ENCODE measurements around the gene ADARB1.
"Not testable (repeated sequence)": the region's sequence is repeated elsewhere in the genome, so short reads cannot be mapped to it uniquely, and the experiment has no call there.

The ADARB1 gene

DNA sequence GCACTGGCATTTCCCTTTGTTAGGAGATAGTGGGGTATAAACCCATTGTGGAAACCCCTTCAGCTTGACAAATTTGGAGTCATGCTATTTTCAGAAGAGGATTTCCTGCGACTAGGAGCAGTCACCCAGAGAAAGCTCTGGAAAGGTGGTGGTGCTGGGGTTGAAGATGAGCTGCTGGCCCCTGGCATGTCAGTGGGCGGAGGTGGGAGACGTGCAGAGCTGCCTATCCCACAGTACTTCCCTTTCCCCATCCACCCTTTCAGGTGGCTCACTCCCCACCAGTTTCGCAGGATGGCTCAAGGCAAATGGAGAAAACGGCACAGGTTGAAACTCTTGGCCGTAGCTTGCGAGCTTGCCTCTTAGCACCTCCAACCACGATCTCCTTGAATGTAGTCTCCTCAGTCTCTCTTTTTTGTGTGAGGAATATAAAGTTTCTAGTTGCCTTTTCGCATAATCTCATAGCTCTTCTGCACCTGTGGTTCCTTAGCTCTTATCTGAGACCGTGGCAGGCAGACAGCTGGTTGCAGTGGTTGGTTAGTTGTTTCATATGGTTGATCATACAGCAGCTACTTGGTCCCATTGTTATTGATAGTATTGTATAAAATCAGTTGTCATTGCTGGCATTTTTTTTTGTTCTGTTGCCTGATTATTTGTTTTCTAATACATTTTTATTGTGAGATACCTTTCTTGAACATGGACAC is 48.2 kb downstream of the ADARB1 start:
- DNase-seq, result no peak

DNA sequence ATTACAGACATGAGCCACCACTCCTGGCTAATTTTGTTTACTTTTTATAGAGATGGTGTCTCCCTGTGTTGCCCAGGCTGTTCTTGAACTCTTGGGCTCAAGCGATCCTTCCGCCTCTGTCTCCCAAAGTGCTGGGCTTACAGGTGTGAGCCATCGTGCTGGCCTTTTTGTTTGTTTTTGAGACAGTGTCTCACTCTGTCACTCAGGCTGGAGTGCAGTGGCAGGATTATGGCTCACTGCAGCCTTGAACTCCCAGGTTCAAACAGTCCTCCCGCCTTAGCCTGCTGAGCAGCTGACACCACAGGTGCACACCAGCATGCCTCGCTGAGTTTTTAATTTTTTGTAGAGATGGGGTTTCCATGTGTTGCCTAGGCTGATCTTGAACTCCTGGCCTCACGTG is 49.1 kb downstream of the ADARB1 start:
- no peak for DNase-seq

DNA sequence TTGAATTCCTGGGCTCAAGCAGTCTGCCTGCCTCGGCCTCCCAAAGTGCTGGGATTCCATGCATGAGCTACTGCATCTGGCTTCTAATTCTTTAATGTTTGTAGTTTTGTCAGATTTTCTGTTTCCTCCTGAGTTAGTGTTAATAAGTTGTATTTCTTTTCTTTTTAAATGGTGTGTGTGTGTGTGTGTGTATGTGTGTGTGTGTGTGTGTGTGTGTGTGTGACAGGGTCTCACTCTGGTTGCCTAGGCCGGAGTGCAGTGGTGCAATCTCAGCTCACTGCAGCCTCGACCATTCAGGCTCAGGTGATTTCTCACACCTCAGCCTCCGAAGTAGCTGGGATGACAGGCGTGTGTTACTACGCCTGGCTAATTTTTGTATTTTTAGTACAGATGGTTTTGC is 50.2 kb downstream of the ADARB1 start:
- no peak for DNase-seq

DNA sequence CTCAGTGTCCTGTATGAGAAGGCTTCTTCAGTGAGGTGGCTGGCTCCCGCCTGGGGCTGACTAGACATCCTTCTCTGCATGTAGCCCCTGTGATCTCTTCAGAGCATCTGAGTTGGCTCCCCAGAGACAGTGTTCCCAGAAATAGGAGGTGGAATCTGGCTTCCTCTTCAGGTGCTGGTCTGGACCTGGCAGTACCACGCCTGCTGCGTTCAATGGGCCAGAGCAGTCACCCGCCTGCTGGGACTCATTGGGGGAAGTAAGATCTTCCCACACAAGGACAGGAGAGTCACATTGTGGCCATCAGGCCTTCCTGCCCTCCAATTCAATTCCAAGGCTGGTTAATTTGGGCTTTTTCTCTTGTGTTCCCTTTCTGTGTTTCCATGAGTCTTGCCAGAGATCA is 51.0 kb downstream of the ADARB1 start:
- DNase-seq, result no peak

DNA sequence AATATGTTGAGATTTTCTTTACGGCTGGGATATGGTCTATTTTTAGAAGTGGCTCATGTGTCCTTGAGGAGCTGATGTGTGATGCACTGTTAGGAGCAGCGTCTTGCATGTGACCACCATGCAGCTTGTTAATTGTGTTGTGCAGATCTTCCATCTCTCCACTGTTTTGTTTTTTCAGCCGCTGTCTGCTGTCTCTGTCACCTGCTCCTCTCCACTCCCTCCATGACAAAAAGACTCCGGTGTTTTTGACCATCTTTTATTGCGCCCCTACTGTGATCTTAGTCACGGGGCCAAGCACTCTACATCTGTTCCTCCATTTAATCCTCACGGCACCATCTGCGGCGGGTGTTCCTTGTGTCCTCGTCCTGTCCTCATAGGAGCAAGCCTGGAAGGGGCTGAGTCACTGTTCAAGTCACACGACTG is 51.8 kb downstream of the ADARB1 start:
- DNase-seq, result no peak

DNA sequence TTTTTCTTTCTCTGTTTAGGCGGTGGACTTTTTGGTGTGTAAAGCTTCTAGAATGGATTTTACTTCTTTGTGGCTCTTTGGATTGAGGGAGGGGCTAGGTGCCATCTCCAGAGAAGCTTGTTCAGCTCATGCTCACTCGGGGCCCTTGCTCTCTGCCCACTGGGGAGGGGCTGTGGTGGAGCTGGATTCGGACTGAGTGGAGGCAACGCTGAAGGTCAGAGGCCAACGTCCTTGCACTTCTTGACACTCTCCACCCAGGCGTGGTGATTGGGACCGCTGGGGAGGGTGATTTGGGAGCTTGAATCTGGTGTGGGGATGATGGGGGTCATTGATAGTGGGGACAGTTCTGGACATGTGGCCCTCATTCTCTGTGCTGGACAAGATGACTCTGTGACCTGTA is 52.6 kb downstream of the ADARB1 start:
- no peak for DNase-seq

DNA sequence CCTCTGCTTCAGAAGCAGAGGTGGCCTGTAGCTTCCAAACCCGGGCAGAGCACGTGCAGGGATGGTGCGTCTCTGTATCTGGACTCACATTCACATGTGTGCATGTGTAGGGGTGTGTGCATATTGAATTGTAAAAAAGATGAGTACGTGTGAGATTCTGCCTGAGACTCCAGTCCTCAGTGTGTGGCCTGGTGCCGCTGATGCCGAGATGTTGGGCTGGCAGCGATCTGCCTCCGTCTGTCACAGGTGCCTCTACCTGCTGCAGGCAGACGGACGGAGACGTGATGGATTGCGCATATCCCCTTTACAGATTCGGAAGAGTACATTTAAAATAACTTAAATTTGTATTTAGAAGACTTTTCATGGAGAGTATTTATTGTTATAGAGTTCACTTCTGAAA is 53.6 kb downstream of the ADARB1 start:
- DNase-seq, result no peak

DNA sequence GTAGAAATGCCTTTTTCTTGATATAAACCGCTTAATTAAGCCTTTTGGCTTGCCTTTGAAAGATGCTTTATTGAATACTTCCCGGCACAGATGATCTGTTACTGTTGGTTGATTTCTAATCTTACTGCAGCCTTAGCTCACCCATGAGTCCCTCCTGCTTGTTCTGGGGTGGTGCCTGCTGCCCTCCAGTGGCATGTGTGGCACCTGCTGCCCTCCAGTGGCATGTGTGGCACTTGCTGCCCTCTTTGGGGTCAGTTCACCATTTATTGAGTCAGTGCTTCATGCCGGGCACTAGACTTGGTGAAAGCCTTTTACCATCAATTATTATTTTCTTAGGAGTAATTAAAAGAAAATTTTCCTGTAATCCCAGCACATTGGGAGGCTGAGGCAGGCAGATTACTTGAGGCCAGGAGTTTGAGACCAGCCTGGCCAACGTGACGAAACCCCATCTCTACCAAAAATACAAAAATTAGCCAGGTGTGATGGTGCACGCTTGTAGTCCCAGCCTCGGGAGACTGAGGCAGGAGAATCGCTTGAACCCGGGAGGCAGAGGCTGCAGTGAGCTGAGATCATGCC is 54.3 kb downstream of the ADARB1 start:
- peak; percentile 51 for DNase-seq

DNA sequence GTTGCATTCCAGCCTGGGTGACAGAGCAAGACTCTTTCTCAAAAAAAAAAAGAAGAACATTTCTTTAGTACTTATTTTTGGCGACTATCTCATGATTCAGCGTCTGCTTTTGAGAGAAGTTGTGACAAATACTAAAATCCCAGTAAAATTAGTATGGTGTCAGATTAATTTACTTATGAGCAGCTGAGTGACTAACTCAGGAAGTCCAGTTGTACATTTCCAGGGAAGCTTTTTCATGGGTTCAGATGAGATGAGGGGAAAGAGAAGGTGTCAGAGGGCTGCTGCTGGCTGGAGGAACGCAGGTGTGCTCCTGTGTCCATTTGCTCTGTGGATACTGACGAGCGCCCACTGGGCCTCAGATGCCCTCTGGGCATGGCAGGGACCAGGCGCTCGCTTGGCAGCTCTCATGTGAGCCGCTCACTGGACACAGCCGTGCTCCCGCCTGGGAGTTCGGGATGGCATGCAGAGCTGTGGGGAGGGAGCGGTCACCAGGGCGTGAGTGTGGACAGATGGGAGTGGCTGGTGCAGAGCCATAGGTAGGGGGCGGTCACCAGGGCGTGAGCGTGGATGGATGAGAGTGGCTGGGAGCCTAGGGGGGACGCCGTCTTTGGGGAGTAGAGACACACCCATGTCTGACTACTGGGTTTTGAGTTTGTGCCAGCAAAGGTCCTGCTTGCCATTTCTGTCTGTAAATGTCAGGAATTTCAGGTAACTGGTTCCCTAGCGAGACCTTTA is 55.0 kb downstream of the ADARB1 start:
- DNase-seq, result no peak

DNA sequence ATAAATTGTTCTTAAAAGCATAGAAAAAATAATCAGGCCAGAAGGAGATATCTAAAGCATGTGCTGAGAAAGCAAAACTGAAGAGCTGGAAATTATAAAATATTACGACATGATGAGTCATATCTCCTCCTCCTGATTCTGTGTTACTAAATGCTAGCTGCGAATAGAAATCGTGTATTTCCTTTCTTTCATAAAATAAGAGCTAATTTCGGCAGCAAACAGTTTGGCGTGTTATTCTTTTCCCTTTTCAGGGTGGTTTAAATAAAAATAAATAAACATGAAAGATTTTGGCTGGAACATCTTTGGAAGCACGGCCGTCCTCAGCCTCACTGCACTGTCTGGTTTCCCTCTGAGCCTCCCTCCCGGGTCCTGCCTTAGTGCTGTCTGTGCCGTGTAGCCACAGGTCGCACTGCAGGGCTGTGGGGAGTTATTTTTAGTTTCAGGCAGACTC is 56.0 kb downstream of the ADARB1 start:
- no peak for DNase-seq

DNA sequence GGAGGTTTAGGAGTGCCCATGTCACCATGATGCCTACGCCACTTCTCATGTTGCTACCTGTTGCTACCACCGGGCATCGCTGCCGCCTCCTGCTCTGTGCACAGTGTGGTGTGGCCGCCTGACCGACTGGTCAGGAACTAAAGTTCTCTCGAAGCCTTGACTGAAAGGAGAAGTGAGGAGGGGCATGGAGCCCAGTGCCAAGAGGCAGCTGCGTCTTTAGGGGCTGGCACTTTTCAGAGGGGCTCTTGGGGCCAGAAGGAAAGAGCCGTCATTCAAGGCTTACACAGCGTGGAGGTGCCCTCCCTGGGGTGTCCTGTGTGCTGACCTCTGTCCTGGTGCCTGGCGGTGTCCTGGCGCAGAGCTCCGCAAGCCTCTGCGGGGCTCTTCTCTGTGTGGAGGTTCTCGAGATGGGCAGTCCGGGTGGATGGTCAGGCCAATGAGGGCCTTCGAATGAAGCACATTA is 57.2 kb downstream of the ADARB1 start:
- no peak for DNase-seq

DNA sequence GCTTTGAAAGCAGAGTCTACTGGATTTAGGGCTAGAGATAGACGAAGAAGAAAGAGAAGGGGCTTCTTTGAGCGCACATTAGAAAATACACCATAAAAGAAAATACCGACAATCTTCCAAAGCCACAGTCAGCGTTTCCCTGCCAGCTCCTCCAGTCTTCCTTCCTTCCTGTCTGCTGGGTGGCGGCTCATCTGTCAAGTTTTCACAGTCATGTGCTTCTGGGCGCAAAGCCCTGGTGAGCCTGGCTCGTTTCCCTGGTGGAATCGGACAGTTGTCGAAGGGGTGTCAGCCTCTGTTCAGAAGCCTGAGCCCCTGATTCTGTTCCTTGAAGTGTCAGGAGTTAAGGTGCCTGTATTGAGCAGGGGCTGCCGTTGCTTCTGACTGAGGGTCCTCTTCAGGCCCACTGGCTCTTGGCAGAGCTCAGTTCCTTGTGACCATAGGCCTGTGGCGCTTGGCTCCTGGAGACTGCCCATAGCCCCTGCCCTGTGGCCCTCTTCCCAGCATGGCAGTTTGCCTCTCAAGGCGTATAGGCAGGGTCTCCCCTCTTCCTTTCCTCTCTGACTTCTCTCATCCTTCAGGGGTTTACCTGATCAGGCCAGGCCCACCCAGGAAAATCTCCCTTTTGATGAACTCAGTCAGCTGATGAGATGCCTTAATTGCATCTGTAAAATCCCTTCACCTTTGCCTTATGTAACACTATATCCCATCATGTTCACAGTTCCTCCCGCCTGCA is 58.6 kb downstream of the ADARB1 start:
- DNase-seq, result no peak

DNA sequence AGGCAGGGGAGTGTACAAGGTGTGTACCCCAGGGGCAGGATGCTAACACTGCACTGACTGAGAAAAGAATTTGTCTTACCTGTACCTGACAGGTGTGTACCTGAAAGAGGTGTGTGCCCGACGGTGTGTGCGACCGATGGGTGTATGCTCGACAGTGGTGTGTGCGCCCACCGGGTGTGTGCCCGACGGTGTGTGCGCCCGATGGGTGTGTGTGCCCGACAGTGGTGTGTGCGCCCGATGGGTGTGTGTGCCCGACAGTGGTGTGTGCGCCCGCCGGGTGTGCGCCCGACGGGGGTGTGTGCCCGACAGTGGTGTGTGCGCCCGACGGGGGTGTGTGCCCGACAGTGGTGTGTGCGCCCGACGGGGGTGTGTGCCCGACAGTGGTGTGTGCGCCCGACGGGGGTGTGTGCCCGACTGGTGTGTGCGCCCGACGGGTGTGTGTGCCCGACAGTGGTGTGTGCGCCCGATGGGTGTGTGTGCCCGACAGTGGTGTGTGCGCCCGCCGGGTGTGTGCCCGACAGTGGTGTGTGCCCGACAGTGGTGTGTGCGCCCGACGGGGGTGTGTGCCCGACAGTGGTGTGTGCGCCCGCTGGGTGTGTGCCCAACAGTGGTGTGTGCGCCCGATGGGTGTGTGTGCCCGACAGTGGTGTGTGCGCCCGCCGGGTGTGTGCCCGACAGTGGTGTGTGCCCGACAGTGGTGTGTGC is 59.3 kb downstream of the ADARB1 start:
- DNase-seq, result not testable (repeated sequence)

DNA sequence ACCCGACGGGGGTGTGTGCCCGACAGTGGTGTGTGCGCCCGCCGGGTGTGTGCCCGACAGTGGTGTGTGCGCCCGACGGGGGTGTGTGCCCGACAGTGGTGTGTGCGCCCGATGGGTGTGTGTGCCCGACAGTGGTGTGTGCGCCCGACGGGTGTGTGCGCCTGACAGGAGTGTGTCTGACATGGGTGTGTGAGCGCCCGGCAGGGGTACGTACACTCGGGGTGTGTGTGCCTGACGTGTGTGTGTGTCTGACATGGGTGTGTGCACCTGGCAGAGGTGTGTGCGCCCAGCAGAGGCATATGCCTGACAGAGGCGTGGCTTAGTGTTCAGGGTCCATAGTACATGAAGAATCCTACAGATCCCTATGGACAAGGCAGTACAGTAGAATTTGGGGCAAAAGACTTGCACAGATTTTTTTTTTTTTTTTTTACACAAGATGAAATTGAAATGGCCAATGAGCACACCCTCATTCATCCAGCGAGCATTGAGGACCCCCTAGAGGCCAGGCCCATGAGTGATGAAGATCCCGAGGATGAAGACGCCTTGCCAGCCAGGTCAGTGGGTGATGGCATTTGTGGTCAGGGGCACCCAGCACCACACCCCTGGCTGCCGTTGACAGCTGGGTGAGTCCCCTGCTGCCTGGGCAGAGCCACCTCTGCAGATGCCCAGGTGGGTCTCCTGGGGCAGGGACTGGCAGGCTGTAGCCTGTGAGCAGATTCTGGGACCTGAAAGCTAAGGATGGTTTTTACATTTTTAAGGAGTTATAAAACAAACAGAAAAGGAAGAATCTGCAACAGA is 60.1 kb downstream of the ADARB1 start:
- no peak for DNase-seq

DNA sequence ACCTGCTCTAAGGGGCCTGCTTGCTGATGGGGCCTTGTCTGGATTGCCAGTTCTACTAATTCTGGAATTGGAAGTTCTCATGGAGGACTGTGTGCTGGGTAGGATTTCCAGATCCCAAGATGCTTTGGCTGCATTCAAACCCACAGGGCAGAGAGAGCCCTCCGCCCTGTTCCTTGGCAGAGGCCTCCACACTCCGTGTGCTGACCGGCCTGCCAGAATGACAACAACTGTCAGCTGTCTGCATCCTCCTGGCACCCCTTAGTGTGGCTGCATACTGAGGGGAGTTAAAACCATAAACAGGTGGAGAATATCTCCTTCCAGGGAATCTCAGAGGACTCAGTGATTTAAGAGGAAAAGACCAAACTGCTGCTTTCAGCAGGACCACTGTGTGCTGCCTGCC is 60.7 kb downstream of the ADARB1 start:
- DNase-seq, result no peak

DNA sequence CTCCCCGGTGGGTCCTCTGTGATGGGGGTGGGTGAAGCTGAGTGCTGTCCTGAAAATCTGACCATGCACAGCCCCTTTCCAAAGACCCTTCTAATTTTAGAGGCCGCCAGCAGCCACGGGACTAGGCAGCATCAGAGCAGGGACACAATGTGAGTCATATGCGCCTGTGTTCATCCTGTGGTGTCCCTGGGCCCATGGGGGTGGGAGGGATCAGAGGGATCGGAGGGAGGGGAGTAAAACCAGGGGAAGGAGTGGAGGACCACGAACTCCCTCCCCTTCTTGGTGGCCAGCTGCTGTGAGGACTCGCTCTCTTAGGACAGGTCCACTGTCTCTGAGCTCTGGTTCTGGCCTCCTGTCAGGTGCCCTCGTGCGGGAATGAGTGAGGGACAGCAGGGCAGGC is 61.5 kb downstream of the ADARB1 start:
- no peak for DNase-seq

DNA sequence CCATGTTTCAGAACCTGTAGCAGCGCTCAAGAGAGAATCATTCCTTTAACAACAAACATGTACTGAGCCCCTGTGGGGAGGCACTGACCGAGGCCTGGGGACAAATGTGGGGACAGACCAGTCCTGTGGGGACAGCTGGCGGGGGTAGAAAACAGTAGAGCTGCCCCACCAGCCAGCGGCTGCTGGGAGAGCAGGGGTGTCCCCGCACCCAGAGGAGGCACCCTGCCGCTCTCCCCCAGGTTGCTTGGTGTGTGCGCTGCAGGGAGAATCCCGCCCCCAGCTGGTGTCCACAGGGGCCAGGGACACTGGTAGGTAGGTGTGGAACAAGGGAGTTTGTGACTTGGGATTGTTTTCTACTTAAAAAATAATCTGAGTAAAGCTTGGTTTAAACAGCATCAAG is 62.1 kb downstream of the ADARB1 start:
- no peak for DNase-seq

DNA sequence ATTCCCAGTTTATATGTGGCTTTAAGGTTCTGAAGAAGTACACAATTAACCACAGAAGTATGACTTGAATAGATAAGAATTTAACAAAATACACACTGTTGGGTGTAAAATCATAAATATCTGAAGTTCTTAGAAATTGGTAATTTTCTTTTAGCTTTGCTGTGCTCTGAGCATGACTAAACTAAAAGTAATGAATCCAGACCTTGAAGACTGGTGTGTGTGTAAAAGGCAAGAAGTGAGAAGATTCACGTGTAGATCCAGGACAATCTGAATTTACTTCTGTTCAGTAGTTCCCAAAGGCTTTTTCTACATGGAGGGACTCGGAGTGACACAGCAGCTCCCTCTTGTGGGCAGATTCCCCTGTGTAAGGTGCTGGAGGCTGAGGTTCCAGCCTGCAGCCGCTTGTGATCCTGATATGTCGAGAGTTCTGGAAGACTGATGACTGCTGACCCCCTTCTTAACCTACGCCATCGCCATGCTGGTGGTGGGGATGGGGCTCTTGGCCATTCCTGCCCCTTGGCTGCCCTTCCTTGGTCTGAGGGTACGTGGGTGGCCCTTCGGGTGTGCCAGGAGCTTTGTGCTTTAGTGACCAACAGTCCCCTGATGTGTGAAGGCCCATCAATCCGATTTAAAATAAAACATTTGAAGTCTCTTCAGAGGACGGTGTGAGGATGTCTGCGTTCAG is 62.7 kb downstream of the ADARB1 start:
- DNase-seq, result peak; percentile 45

DNA sequence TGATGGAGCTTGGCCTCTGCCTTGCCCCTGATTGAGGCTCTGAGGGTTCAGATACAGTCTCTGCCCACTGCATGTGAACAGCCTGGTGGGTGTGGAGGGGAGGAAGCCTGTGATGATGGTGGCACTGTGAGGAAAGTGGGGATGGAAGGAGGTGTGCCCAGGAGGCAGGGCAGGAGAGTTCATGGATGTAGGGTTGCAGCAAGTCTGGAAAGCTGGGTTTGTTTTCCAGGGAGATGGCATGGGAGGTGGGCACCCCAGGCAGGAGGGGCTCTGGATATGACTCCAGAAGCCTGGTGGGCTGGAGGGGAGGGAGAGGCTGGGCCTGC is 63.2 kb downstream of the ADARB1 start:
- no peak for DNase-seq

DNA sequence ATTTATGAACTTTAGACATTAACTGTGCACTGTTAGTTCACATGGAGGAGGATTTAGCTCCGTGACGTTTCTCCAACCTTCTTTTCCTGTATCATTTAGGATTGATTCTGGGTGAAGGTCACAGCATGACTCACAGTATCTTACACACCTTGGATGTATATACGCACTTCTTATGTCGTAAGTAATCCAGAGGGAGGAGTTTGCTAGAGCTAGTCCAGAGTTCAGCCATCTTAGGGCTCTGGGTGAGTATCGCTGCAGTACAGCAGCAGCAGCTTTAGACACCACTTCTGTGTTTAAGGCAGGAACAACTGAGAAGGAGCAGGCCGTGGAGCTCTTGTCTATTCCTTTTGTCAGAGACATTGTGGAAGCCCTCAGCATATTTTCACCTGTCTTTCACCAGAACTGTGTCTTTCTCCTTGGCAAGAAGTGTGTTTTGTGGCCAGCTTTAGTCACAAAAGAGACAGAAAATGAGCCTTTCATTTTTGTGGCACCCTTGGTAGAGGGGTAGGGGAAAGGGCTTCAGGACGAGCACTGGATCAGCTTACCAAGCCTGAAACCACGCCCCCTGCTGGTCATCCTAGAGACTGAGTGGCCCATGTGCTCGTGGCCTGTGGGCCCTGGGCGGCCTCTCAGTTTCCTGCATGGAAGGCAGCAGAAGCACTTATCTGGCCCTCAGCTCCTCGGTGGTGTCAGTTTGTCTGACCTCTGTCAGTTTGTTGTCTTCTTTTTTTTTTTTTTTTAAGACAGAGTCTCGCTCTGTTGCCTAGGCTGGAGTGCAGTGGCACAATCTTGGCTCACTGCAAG is 64.0 kb downstream of the ADARB1 start:
- DNase-seq, result peak; percentile 49

DNA sequence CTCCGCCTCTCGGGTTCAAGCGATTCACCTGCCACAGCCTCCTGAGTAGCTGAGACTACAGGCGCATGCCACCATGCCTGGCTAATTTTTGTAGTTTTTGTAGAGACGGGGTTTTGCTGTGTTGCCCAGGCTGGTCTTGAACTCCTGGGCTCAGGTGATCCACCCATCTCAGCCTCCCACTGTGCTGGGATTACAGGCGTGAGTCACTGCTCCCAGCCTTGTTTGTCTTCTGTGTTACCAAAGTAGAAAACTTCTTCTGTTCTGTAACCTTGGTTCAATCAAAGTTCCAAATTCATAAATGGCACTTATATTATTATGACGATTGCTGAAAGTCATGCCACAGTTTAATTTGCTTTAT is 64.6 kb downstream of the ADARB1 start:
- not testable (repeated sequence) for DNase-seq

Data from NCI-H1092 treated with DMSO at 0.1 percent for 48 hours (cell line).